ENCODE results near the gene BFSP2.

BFSP2 gene

GRCh38 chr3:133364704-133365103, 35.2 kb upstream of the BFSP2 start:
- DNase-seq (ENCODE audit: low spot score) = no peak
- ChIA-PET CTCF (interaction anchor here (0.7 to 0.8 kb wide), 3 partner anchors 20 to 298 kb away, joined by 3 read pairs; no protein-coding TSS in a partner anchor), POLR2A (ENCODE audit: low non-redundant PET) (no interaction called here)
- TF ChIP-seq CTCF (conservative IDR thresholded peaks at IDR 0.05; ENCODE audit: low read depth) = no peak
- H3K27ac ChIP-seq = no peak overlapping the region

GRCh38 chr3:133366921-133367320, 32.9 kb upstream of the BFSP2 start:
- ChIA-PET CTCF (interaction anchor here (1.1 kb wide), 1 partner anchor 325 kb away, joined by 3 read pairs; no protein-coding TSS in a partner anchor), POLR2A (ENCODE audit: low non-redundant PET) (no interaction called here)
- no peak for TF ChIP-seq CTCF (conservative IDR thresholded peaks at IDR 0.05; ENCODE audit: low read depth)
- no peak overlapping the region for H3K27ac ChIP-seq
- no peak for DNase-seq (ENCODE audit: low spot score)

DNA sequence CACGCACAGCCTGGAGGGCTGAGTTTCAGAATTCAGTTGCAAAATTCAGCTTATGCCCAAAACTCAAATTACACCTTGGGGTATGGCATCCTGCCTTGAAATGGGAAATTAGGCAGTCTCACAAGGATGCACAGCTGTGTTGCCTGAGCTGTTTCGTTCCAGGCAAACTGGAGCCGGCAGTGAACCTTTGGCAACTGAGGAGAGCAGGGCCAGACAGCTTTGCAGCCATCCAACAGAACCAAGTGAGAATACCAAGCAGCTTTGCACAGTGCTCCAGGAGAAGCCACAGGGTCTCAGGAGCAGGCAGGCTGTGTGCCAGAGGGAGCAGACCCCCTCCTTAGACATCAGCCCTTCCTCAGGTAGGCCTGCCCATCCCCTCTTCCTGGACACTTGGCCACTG, 32.5 kb upstream of the BFSP2 start:
- ChIA-PET CTCF (interaction anchor here (1.1 kb wide), 1 partner anchor 326 kb away, joined by 3 read pairs; no protein-coding TSS in a partner anchor), POLR2A (ENCODE audit: low non-redundant PET) (no interaction called here)
- H3K27ac ChIP-seq = no peak overlapping the region
- TF ChIP-seq CTCF (conservative IDR thresholded peaks at IDR 0.05; ENCODE audit: low read depth) = no peak
- DNase-seq (ENCODE audit: low spot score) = no peak

DNA sequence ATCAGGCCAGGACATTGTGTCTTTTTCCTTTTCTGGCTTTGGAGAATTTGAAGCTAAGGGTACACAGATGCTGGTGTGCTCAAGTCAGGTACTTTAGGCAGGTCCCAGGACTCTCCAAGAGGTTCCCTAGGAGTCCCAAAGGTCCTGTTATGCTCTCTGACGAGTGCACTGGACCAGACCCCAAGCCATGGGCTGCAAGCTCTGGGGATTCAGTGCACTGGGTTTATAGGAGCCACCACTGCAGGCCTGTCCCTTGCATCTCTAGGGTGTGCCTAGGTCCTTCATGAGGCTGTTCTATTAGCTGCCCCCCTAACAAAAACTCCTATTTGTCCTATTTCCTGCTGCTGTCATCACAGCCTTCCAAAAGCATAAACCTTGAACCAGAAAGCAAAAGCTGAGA, 31.9 kb upstream of the BFSP2 start:
- ChIA-PET CTCF (interaction anchor here (1.0 kb wide), 1 partner anchor 10 kb away, joined by 3 read pairs; no protein-coding TSS in a partner anchor), POLR2A (ENCODE audit: low non-redundant PET) (no interaction called here)
- H3K27ac ChIP-seq = no peak overlapping the region
- no peak for DNase-seq (ENCODE audit: low spot score)
- no peak for TF ChIP-seq CTCF (conservative IDR thresholded peaks at IDR 0.05; ENCODE audit: low read depth)

DNA sequence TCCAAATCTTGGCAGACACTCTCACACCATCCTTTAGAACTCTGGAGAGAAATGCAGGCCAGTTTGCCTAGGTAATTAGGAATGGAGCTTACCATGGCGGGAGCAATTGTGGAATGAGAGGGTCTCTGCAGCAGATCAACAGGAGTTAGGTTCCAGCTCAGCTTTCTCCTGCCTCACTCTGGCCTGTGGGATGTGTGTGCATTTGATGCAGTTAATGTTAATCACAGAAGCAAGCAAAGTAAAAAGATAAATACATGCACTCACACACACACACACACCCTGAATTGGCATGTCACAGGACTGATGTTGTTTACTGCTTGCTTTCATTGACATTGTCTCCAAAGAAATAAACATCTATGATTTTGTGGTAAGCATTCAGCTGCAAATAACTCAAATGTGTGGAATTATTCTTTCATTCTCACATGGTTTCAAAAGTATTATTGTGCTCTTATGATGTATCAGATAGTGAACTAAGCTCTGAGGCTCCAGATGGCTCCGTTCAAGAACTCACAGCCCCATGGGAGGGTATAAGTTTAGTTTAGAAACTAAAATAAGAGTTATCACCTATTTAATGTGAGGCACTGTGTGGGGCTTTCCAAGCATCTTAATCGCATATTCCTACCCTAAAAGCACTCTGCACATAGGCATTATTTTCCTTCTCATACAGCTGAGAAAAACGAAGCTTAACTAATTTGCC, 31.3 kb upstream of the BFSP2 start:
- DNase-seq (ENCODE audit: low spot score) = no peak
- H3K27ac ChIP-seq = no peak overlapping the region
- no peak for TF ChIP-seq CTCF (conservative IDR thresholded peaks at IDR 0.05; ENCODE audit: low read depth)
- ChIA-PET POLR2A (ENCODE audit: low non-redundant PET) (no interaction called here), CTCF (interaction anchor here (0.8 to 1.0 kb wide), 2 partner anchors 9 to 16 kb away, joined by 3 read pairs; no protein-coding TSS in a partner anchor)

GRCh38 chr3:133369068-133369440, 30.8 kb upstream of the BFSP2 start:
- ChIA-PET POLR2A (ENCODE audit: low non-redundant PET) (no interaction called here), CTCF (interaction anchor here (0.8 kb wide), 1 partner anchor 16 kb away, joined by 3 read pairs; no protein-coding TSS in a partner anchor)
- no peak overlapping the region for H3K27ac ChIP-seq
- DNase-seq (ENCODE audit: low spot score) = no peak
- no peak for TF ChIP-seq CTCF (conservative IDR thresholded peaks at IDR 0.05; ENCODE audit: low read depth)
